Liver (tissue), 3 donors: ENCODE results near the gene PLVAP.

Experiments
- RAD21 ChIP-seq, 2 donors: IDR thresholded peaks; 2 replicates each; pipeline ENCODE4 v1.6.1; 2016; ENCODE audit warnings: antibody characterized with exemption in 2 of 2, mild to moderate bottlenecking in 2 of 2
- TAF1 ChIP-seq: conservative IDR thresholded peaks from 2 replicates; pipeline ENCODE4 v1.6.1; 2016; ENCODE audit warnings: antibody characterized with exemption, mild to moderate bottlenecking
- TF ChIP-seq, protein P1 (sequence below): fragments of 150-350 bp; IDR thresholded peaks from 2 replicates; pipeline ENCODE4 v1.5.1; 2017; ENCODE audit warnings: improper control_type of control experiment, low read depth, low read length; ENCODE audit not compliant: missing input control
- TF ChIP-seq, protein P2 (sequence below): IDR thresholded peaks from 2 replicates; pipeline ENCODE4 v1.6.1; 2016; ENCODE audit warnings: antibody characterized with exemption
- donor health status: healthy.
- donor health status: healthy.

DNA sequence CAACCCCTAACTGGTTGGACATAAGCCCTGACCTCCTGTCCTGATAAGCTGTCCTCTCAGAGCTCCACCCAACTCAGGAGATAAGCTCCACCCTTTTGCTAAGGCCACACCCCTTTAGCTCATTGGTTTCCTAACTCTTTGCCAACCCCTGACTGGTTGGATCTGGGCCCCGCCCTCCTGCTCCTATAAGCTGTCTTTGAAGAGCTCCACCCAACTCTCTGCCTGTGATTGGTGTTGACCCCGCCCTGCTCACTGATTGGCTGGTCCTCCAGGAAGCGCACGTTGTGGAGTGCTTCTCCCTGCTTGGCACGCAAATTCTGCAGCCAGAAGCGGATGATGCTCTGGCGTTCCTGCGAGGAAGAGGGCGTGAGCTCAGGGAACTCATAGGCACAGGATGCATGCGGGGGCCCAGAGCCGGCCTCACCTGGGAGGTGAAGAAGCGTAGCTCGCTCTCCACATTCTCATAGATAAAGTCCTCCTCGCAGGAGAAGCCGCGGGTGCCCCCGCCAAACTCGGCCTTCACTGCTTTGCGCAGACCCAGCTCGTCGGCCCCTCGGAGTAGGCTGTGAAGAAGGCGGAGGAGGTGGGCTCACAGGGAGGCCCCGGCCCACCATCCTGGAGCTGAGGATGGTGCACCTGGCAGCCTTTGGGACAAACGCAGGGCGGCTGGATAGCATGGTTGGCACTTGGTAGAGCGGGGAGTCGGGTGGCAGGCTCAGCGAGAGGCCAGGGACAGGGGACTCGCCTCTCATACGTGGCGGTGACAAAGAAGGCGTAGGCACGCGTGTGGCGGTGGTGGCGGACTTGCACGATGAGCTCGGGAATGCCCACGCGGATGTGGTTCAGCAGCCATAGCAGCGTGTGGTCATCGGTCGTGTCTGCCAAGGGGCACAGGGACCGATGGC, 44.2 kb downstream of the PLVAP start:
- TF ChIP-seq RAD21 (IDR thresholded peaks at IDR 0.05) (no peak), TAF1 (no peak)
- TF ChIP-seq, protein P1, sequence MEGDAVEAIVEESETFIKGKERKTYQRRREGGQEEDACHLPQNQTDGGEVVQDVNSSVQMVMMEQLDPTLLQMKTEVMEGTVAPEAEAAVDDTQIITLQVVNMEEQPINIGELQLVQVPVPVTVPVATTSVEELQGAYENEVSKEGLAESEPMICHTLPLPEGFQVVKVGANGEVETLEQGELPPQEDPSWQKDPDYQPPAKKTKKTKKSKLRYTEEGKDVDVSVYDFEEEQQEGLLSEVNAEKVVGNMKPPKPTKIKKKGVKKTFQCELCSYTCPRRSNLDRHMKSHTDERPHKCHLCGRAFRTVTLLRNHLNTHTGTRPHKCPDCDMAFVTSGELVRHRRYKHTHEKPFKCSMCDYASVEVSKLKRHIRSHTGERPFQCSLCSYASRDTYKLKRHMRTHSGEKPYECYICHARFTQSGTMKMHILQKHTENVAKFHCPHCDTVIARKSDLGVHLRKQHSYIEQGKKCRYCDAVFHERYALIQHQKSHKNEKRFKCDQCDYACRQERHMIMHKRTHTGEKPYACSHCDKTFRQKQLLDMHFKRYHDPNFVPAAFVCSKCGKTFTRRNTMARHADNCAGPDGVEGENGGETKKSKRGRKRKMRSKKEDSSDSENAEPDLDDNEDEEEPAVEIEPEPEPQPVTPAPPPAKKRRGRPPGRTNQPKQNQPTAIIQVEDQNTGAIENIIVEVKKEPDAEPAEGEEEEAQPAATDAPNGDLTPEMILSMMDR = no peak
- TF ChIP-seq, protein P2, sequence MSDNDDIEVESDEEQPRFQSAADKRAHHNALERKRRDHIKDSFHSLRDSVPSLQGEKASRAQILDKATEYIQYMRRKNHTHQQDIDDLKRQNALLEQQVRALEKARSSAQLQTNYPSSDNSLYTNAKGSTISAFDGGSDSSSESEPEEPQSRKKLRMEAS = no peak
